B cell (primary cell): ENCODE data around the gene ARL5A. TPM values are rescaled to one million over a fixed set of nuclear protein-coding genes. Genes with fewer than 3 reads are reported as not detected.
"Not testable (repeated sequence)": the region's sequence is repeated elsewhere in the genome, so short reads cannot be mapped to it uniquely, and the experiment has no call there.

Experiments
- ATAC-seq: fragments of 200-7000 bp; cut with Tn5 transposase; one replicate; pipeline ENCODE4 v1.10.0; 2021; ENCODE audit warnings: low read depth, mild to moderate bottlenecking, moderate number of reproducible peaks, moderate library complexity
- CTCF ChIA-PET: fragments of 350-600 bp; sonication (Branson Sonifier 250); formaldehyde crosslinking; loops from one replicate; lab custom pipeline; 2021; ENCODE audit warnings: antibody characterized with exemption, inconsistent platforms; lab: Charles Lee
- POLR2A ChIA-PET: fragments of 350-600 bp; sonication (Branson Sonifier 250); formaldehyde crosslinking; loops from one replicate; lab custom pipeline; 2021; ENCODE audit warnings: antibody characterized with exemption; lab: Charles Lee
- DNase-seq: peaks from one replicate; pipeline ENCODE4 v3.0.0; 2013
- H2AFZ ChIP-seq: 2 replicates; pipeline ENCODE4 v1.6.1; 2012; ENCODE audit warnings: mild to moderate bottlenecking, low read depth, low read length; ENCODE audit not compliant: insufficient read depth, poor library complexity, severe bottlenecking
- H3K27ac ChIP-seq, 2 donors: 1 replicate in 1 of 2; 2 replicates in 1 of 2; pipeline ENCODE4 v1.5.1; 2012 to 2013; ENCODE audit warnings: low read length in 2 of 2, mild to moderate bottlenecking in 2 of 2, moderate library complexity in 1 of 2
- H3K27me3 ChIP-seq, 4 experiments: fragments of 200-600 bp in 1 of 4; sonication (generic) in 1 of 4; replicated peaks in 1 of 4; 1 replicate in 2 of 4; 2 replicates in 2 of 4; pipeline versions ENCODE4 v1.6.1 to v1.7.0; 2013 to 2016; ENCODE audit warnings: low read length in 3 of 4, mild to moderate bottlenecking in 2 of 4, mixed read lengths in 1 of 4, moderate library complexity in 1 of 4; ENCODE audit not compliant: insufficient read depth in 4 of 4, control insufficient read depth in 3 of 4; ENCODE audit errors: control extremely low read depth in 1 of 4
- H3K36me3 ChIP-seq, 2 experiments: replicated peaks in 1 of 2; 1 replicate in 1 of 2; 2 replicates in 1 of 2; pipeline versions ENCODE4 v1.6.1 to v1.7.1; 2013; ENCODE audit warnings: low read length in 1 of 2; ENCODE audit not compliant: insufficient read depth in 2 of 2, control insufficient read depth in 1 of 2; ENCODE audit errors: control extremely low read depth in 1 of 2, extremely low read depth in 1 of 2
- H3K4me1 ChIP-seq, 2 donors: fragments of 200-600 bp in 1 of 2; sonication (generic) in 1 of 2; 1 replicate in 1 of 2; 2 replicates in 1 of 2; pipeline versions ENCODE4 v1.5.1 to v1.6.1; 2013 to 2017; ENCODE audit warnings: low read length in 2 of 2; ENCODE audit not compliant: control insufficient read depth in 2 of 2, insufficient read depth in 2 of 2
- H3K4me2 ChIP-seq: replicated peaks from 2 replicates; pipeline ENCODE3; 2012; ENCODE audit warnings: mild to moderate bottlenecking, low read depth, low read length; ENCODE audit not compliant: poor library complexity, severe bottlenecking
- H3K4me3 ChIP-seq, 5 experiments: fragments of 200-600 bp in 1 of 5; sonication (generic) in 1 of 5; 1 replicate in 3 of 5; 2 replicates in 2 of 5; pipeline versions ENCODE4 v1.5.1 to v1.7.0; 2011 to 2016; ENCODE audit warnings: low read length in 4 of 5, mild to moderate bottlenecking in 4 of 5, low read depth in 2 of 5, control low read depth in 1 of 5, moderate library complexity in 1 of 5; ENCODE audit not compliant: insufficient read depth in 1 of 5; ENCODE audit errors: control extremely low read depth in 1 of 5, extremely low read depth in 1 of 5
- H3K79me2 ChIP-seq: fragments of 200-600 bp; sonication (generic); one replicate; pipeline ENCODE4 v1.6.0; 2016; ENCODE audit warnings: low read length; ENCODE audit not compliant: control insufficient read depth, insufficient read depth
- H3K9ac ChIP-seq: fragments of 200-600 bp; sonication (generic); 2 replicates; pipeline ENCODE4 v1.6.1; 2017; ENCODE audit warnings: mild to moderate bottlenecking, low read length, moderate library complexity
- H3K9me3 ChIP-seq, 3 donors: one replicate each; pipeline versions ENCODE4 v1.6.1 to v1.7.1; 2013; ENCODE audit warnings: low read length in 2 of 3; ENCODE audit not compliant: control insufficient read depth in 2 of 3, insufficient read depth in 1 of 3; ENCODE audit errors: control extremely low read depth in 1 of 3
- H4K20me1 ChIP-seq: 2 replicates; pipeline ENCODE4 v1.6.0; 2012; ENCODE audit warnings: mild to moderate bottlenecking, low read length; ENCODE audit not compliant: insufficient read depth, control insufficient read depth, poor library complexity, severe bottlenecking
- H3K27ac Mint-ChIP-seq: one replicate; pipeline ENCODE4 v1.8.0; 2021; ENCODE audit warnings: mixed read lengths
- H3K27me3 Mint-ChIP-seq: one replicate; pipeline ENCODE4 v1.8.0; 2021; ENCODE audit warnings: mixed read lengths
- H3K4me1 Mint-ChIP-seq: one replicate; pipeline ENCODE4 v1.8.0; 2021; ENCODE audit warnings: mixed read lengths
- H3K4me3 Mint-ChIP-seq: one replicate; pipeline ENCODE4 v1.8.0; 2021; ENCODE audit warnings: mixed read lengths
- H3K9me3 Mint-ChIP-seq: one replicate; pipeline ENCODE4 v1.8.0; 2022; ENCODE audit warnings: mixed read lengths; ENCODE audit not compliant: insufficient read depth
- CTCF ChIP-seq: fragments of 200-600 bp; IDR thresholded peaks from one replicate; pipeline ENCODE4 v1.8.0; 2022; ENCODE audit warnings: antibody characterized with exemption, mild to moderate bottlenecking
- EZH2 ChIP-seq: IDR thresholded peaks from 2 replicates; pipeline ENCODE4 v1.6.1; 2012; ENCODE audit warnings: borderline replicate concordance, low read depth, mild to moderate bottlenecking, moderate library complexity, low read length; ENCODE audit not compliant: insufficient read depth, poor library complexity, severe bottlenecking
- WGBS: methylation state at CpG from one replicate; pipeline ENCODE4 v1.1.5; 2013; ENCODE audit warnings: missing lambda C conversion rate; ENCODE audit not compliant: insufficient coverage; 5-methylcytosine and 5-hydroxymethylcytosine counted together
- intact Hi-C: fragments of 100-400 bp; cut with micrococcal nuclease; formaldehyde crosslinking; loops from one replicate; pipeline ENCODE4 v1.10.0; 2022
- polyA plus RNA-seq: library from polyadenylated mRNA; depleted of rRNA; stranded (reverse); fragments of >200 nt; gene quantifications from 2 replicates; pipeline ENCODE4 v1.2.3, GENCODE V29; 2012
- total RNA-seq, 2 donors: library from RNA; stranded (reverse); fragments of 120-200 nt in 1 of 2; gene quantifications; 1 replicate in 1 of 2; 2 replicates in 1 of 2; pipeline versions ENCODE4 v1.2.3 to v1.2.4, GENCODE V29; 2013 to 2022

Gene ARL5A
- total and polyA plus RNA-seq, 2 donors (not counting 1 experiment from before 2014, with no cell fraction given) = 18.2 to 54.1 TPM

DNA sequence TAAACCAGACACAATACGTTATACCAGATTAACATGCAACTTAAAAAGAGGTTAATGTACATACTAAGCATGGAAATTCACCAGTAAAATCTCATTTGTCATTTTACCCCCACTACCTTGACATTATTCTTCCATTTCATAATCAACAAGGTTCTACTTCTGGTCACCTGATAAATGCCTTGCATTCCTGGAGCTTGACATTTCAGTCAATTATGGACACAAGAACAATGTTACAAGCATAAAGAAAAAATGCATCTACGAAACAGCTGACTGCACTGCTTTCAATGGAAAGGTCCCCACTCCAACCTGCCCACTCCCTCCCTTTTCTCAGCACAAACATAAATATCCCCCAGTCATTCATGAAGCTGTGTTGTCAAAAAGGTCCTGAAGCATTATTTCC, 31.4 kb downstream of the ARL5A start:
- CTCF ChIA-PET = interaction anchor here (1.1 kb wide), 1 partner anchor 12 kb away, joined by 3 read pairs; no protein-coding TSS in a partner anchor
- H3K9me3 ChIP-seq = peaks cover 0 to 3% (median 0%) of the 10 kb centered on the region in 3 donors
- peaks cover 1 to 7% of the 10 kb centered on the region in 2 experiments for H3K36me3 ChIP-seq
- H3K4me3 ChIP-seq = no peak overlapping the region
- ATAC-seq = no peak
- H3K9me3 Mint-ChIP-seq = no peaks in the 10 kb centered on the region
- no peaks in the 10 kb centered on the region for H3K27me3 ChIP-seq
- no peak overlapping the region for H3K4me3 Mint-ChIP-seq
- no peak overlapping the region for H3K27ac Mint-ChIP-seq
- no peak overlapping the region for H2AFZ ChIP-seq
- H4K20me1 ChIP-seq = no peaks in the 10 kb centered on the region
- TF ChIP-seq CTCF = no peak
- TF ChIP-seq EZH2 = no peak
- no peak overlapping the region for H3K9ac ChIP-seq
- no peak overlapping the region for H3K4me2 ChIP-seq
- H3K27me3 Mint-ChIP-seq = no peaks in the 10 kb centered on the region
- POLR2A ChIA-PET = no interaction called here
- H3K4me1 Mint-ChIP-seq = peaks cover 6% of the 10 kb centered on the region
- H3K79me2 ChIP-seq = no peaks in the 10 kb centered on the region
- no peak for DNase-seq
- WGBS = 92% methylated on average over 1 of the region's 2 CpGs
- no peaks in the 10 kb centered on the region for H3K4me1 ChIP-seq
- intact Hi-C loops = no loop called here
- H3K27ac ChIP-seq = no peak overlapping the region

DNA sequence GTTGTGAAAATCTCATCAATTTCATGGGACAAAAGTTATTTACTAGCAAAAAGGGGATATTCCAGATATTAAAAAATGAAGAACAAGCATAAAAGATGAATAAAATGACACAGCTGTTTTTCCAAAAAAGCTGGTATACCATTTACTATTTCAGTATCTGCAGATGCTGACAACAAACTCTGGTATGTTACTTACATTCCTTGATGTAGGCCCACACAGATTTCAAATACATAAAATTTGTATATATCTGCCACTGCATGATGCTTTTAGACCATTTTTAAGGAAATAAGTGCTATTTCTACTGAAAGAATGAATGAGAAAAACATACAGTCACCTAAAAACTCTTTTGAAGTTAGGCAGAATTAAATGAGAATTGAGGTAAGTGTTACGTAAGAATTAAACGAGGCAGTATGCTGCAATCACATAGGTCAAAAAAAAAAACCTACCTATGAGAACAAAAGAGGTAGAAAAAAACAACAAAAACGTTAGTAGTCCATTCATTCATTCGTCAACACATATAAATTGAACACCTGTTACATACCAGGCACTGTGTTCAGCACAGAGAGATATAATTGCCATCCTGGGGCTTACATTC, 32.5 kb downstream of the ARL5A start:
- 100% methylated on average over 2 of the region's 4 CpGs for WGBS
- H3K27ac ChIP-seq = no peak overlapping the region
- H3K27ac Mint-ChIP-seq = no peak overlapping the region
- H3K36me3 ChIP-seq = peaks cover 1 to 7% of the 10 kb centered on the region in 2 experiments
- H3K27me3 ChIP-seq = no peaks in the 10 kb centered on the region
- H4K20me1 ChIP-seq = no peaks in the 10 kb centered on the region
- H3K4me2 ChIP-seq = no peak overlapping the region
- ATAC-seq (no peak), DNase-seq (no peak)
- ChIA-PET CTCF (no interaction called here), POLR2A (no interaction called here)
- peaks cover 0 to 4% (median 2%) of the 10 kb centered on the region in 3 donors for H3K9me3 ChIP-seq
- no peaks in the 10 kb centered on the region for H3K27me3 Mint-ChIP-seq
- TF ChIP-seq EZH2 (no peak), CTCF (no peak)
- H3K9ac ChIP-seq = no peak overlapping the region
- intact Hi-C loops = no loop called here
- H3K4me3 ChIP-seq = no peak overlapping the region
- H3K79me2 ChIP-seq = no peaks in the 10 kb centered on the region
- no peaks in the 10 kb centered on the region for H3K4me1 ChIP-seq
- no peak overlapping the region for H2AFZ ChIP-seq
- no peaks in the 10 kb centered on the region for H3K9me3 Mint-ChIP-seq
- H3K4me3 Mint-ChIP-seq = no peak overlapping the region
- peaks cover 6% of the 10 kb centered on the region for H3K4me1 Mint-ChIP-seq

GRCh38 chr2:151794422-151794821, 33.8 kb downstream of the ARL5A start:
- H2AFZ ChIP-seq, H3K9ac ChIP-seq, H3K79me2 ChIP-seq, H3K27ac ChIP-seq, H3K27me3 ChIP-seq, DNase-seq, ATAC-seq, H3K9me3 Mint-ChIP-seq, H3K4me3 ChIP-seq, H3K4me3 Mint-ChIP-seq, H3K4me1 ChIP-seq, H3K4me2 ChIP-seq, H3K27me3 Mint-ChIP-seq, H3K4me1 Mint-ChIP-seq, H3K27ac Mint-ChIP-seq, H3K9me3 ChIP-seq, H4K20me1 ChIP-seq, POLR2A ChIA-PET, H3K36me3 ChIP-seq: not testable (repeated sequence)
- intact Hi-C loops = loop anchor here (5.0 kb wide), 1 partner anchor 102 kb away; no protein-coding TSS in a partner anchor
- CTCF ChIA-PET = interaction anchor here (1.3 kb wide), 1 partner anchor 13 kb away, joined by 5 read pairs; no protein-coding TSS in a partner anchor
- WGBS = 100% methylated on average over 3 of the region's 6 CpGs
